ENCODE measurements around the gene FAM107B. TPM values are rescaled to one million over a fixed set of nuclear protein-coding genes. Genes with fewer than 3 reads are reported as not detected.
A peak's percentile ranks its signal among the peaks of the same experiment; 100 is the strongest.

FAM107B gene
- total RNA-seq, 1 donor = 30.0 TPM

GRCh38 chr10:14621037-14621436 lies 153.7 kb downstream of the FAM107B start:
- no peak for DNase-seq (ENCODE audit: insufficient read length, low spot score, missing footprints)
- Histone ChIP-seq H3K36me3 (ENCODE audit: insufficient read depth, low read length) (no peaks in the 10 kb centered on the region), H3K9me3 (ENCODE audit: low read depth, low read length) (no peaks in the 10 kb centered on the region), H3K27me3 (ENCODE audit: insufficient read depth, low read length) (no peaks in the 10 kb centered on the region), H3K4me2 (ENCODE audit: insufficient read depth, low read length) (no peak overlapping the region), H3K79me2 (ENCODE audit: insufficient read depth, low read length) (no peaks in the 10 kb centered on the region), H3K4me1 (ENCODE audit: insufficient read depth, low read length) (peaks cover 12% of the 10 kb centered on the region), H2AFZ (ENCODE audit: low read length) (peak overlapping the region; percentile 58), H3K4me3 (ENCODE audit: insufficient read depth, low read length) (no peak overlapping the region), H3K27ac (ENCODE audit: low read depth, low read length) (no peak overlapping the region), H4K20me1 (ENCODE audit: insufficient read depth, low read length) (no peaks in the 10 kb centered on the region)
- TF ChIP-seq CTCF (IDR thresholded peaks at IDR 0.05; ENCODE audit: extremely low read depth, low read depth, low read length) = no peak

- H3K79me2 ChIP-seq (ENCODE audit: insufficient read depth, low read length) = no peaks in the 10 kb centered on the region
- no peak overlapping the region for H3K27ac ChIP-seq (ENCODE audit: low read depth, low read length)
- H3K4me2 ChIP-seq (ENCODE audit: insufficient read depth, low read length) = no peak overlapping the region
- H3K4me1 ChIP-seq (ENCODE audit: insufficient read depth, low read length) = peaks cover 12% of the 10 kb centered on the region
- H3K36me3 ChIP-seq (ENCODE audit: insufficient read depth, low read length) = no peaks in the 10 kb centered on the region
- no peak for TF ChIP-seq CTCF (IDR thresholded peaks at IDR 0.05; ENCODE audit: extremely low read depth, low read depth, low read length)
- DNase-seq (ENCODE audit: insufficient read length, low spot score, missing footprints) = no peak
- H2AFZ ChIP-seq (ENCODE audit: low read length) = no peak overlapping the region
- H4K20me1 ChIP-seq (ENCODE audit: insufficient read depth, low read length) = no peaks in the 10 kb centered on the region
- H3K9me3 ChIP-seq (ENCODE audit: low read depth, low read length) = no peaks in the 10 kb centered on the region
- no peak overlapping the region for H3K4me3 ChIP-seq (ENCODE audit: insufficient read depth, low read length)
- no peaks in the 10 kb centered on the region for H3K27me3 ChIP-seq (ENCODE audit: insufficient read depth, low read length)
Measured at GRCh38 chr10:14618674-14619073, 156.0 kb downstream of the FAM107B start.

GRCh38 chr10:14617852-14618251 lies 156.8 kb downstream of the FAM107B start:
- H4K20me1 ChIP-seq (ENCODE audit: insufficient read depth, low read length) = no peaks in the 10 kb centered on the region
- H3K79me2 ChIP-seq (ENCODE audit: insufficient read depth, low read length) = no peaks in the 10 kb centered on the region
- DNase-seq (ENCODE audit: insufficient read length, low spot score, missing footprints) = peak; percentile 89
- peaks cover 12% of the 10 kb centered on the region for H3K4me1 ChIP-seq (ENCODE audit: insufficient read depth, low read length)
- peak overlapping the region; percentile 2 for H3K4me2 ChIP-seq (ENCODE audit: insufficient read depth, low read length)
- H3K36me3 ChIP-seq (ENCODE audit: insufficient read depth, low read length) = no peaks in the 10 kb centered on the region
- H2AFZ ChIP-seq (ENCODE audit: low read length) = no peak overlapping the region
- no peaks in the 10 kb centered on the region for H3K27me3 ChIP-seq (ENCODE audit: insufficient read depth, low read length)
- peak; percentile 28 for TF ChIP-seq CTCF (IDR thresholded peaks at IDR 0.05; ENCODE audit: extremely low read depth, low read depth, low read length)
- H3K9me3 ChIP-seq (ENCODE audit: low read depth, low read length) = no peaks in the 10 kb centered on the region
- no peak overlapping the region for H3K4me3 ChIP-seq (ENCODE audit: insufficient read depth, low read length)
- no peak overlapping the region for H3K27ac ChIP-seq (ENCODE audit: low read depth, low read length)

- Histone ChIP-seq H3K27ac (ENCODE audit: low read depth, low read length) (no peak overlapping the region), H3K36me3 (ENCODE audit: insufficient read depth, low read length) (no peaks in the 10 kb centered on the region), H3K4me1 (ENCODE audit: insufficient read depth, low read length) (peaks cover 12% of the 10 kb centered on the region), H4K20me1 (ENCODE audit: insufficient read depth, low read length) (no peaks in the 10 kb centered on the region), H3K79me2 (ENCODE audit: insufficient read depth, low read length) (no peaks in the 10 kb centered on the region), H3K4me3 (ENCODE audit: insufficient read depth, low read length) (no peak overlapping the region), H2AFZ (ENCODE audit: low read length) (peak overlapping the region; percentile 8), H3K9me3 (ENCODE audit: low read depth, low read length) (no peaks in the 10 kb centered on the region), H3K27me3 (ENCODE audit: insufficient read depth, low read length) (no peaks in the 10 kb centered on the region), H3K4me2 (ENCODE audit: insufficient read depth, low read length) (no peak overlapping the region)
- TF ChIP-seq CTCF (IDR thresholded peaks at IDR 0.05; ENCODE audit: extremely low read depth, low read depth, low read length) = no peak
- no peak for DNase-seq (ENCODE audit: insufficient read length, low spot score, missing footprints)
Measured at GRCh38 chr10:14616955-14617730, 157.6 kb downstream of the FAM107B start.

Data from osteoblast (primary cell).